ENCODE data around the gene CDH23. TPM values are rescaled to one million over a fixed set of nuclear protein-coding genes. Genes with fewer than 3 reads are reported as not detected.

The CDH23 gene
- total RNA-seq, 4 donors from 2014 or later: 2.9 to 16.1 (median 5.9) TPM

DNA sequence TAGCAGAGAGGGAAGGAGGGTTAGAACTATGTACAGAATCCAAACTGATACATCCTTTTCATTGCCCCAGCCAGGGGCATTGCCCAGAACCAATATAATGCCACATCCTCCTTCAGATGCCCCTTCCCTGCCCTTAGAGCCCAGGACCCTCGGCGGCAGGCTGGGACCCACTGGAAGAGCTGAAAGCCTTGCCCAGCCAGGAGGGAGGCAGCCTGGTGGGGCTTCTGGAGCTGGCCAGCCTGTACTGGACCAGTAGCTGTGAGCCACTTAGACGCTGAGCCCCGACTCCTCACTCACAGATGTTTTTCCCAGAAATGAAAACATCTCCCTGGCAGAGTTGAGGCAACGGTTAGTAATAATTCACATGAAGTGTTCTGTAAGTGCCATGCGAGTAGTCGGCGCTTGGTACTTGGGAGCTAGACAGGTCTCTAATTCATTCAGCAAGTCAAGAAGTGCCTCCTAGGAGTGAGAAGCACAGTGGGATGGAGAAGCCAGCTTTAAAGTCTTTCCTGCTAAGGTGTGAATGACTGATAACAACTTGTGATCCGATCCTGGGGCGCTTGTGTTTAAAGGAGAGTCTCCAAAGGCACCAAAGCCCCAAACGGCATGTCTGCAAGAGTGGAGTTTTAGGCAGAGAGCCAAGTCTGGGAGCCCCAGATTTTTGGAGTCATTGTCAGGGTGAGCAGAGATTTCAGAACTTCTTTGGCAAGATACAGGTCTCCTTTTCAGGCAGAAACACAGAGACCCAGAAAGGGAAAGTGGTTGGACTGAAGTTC is 366.8 kb downstream of the CDH23 start:
- DNase-seq: no peak
- intact Hi-C loops (cut with DNase I; ENCODE audit: low total_unique reads): no loop called here
- Histone ChIP-seq H3K4me1 (peaks cover 49 to 73% (median 57%) of the 10 kb centered on the region in 4 donors), H3K4me3 (no peak overlapping the region), H3K27me3 (no peaks in the 10 kb centered on the region), H3K9me3 (no peaks in the 10 kb centered on the region), H3K27ac (peak overlapping the region; percentile 22 to 98 (median 68)), H3K36me3 (peaks cover 0 to 6% (median 0%) of the 10 kb centered on the region in 4 donors)
- WGBS, 2 donors (ENCODE audit: low coverage in 1 of 2): 40 to 68% methylated on average over 3 to 11 of the region's 11 CpGs
- TF ChIP-seq, protein P1, sequence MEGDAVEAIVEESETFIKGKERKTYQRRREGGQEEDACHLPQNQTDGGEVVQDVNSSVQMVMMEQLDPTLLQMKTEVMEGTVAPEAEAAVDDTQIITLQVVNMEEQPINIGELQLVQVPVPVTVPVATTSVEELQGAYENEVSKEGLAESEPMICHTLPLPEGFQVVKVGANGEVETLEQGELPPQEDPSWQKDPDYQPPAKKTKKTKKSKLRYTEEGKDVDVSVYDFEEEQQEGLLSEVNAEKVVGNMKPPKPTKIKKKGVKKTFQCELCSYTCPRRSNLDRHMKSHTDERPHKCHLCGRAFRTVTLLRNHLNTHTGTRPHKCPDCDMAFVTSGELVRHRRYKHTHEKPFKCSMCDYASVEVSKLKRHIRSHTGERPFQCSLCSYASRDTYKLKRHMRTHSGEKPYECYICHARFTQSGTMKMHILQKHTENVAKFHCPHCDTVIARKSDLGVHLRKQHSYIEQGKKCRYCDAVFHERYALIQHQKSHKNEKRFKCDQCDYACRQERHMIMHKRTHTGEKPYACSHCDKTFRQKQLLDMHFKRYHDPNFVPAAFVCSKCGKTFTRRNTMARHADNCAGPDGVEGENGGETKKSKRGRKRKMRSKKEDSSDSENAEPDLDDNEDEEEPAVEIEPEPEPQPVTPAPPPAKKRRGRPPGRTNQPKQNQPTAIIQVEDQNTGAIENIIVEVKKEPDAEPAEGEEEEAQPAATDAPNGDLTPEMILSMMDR (IDR thresholded peaks at IDR 0.05): no peak
- TF ChIP-seq POLR2AphosphoS5 (IDR thresholded peaks at IDR 0.05): peak in 1 of 3 donors; percentile 35
- no peak for TF ChIP-seq POLR2A (IDR thresholded peaks at IDR 0.05)
- no peak for TF ChIP-seq EP300 (IDR thresholded peaks at IDR 0.05; ENCODE audit: low read depth)
- in situ Hi-C loops (cut with MboI; ENCODE audit: low pct_ligation_motif_present in 1 of 4, low pct_unique_long_range_greater_than_20kb in 1 of 4, low sequenced_read_pairs in 3 of 4): no loop called here

DNA sequence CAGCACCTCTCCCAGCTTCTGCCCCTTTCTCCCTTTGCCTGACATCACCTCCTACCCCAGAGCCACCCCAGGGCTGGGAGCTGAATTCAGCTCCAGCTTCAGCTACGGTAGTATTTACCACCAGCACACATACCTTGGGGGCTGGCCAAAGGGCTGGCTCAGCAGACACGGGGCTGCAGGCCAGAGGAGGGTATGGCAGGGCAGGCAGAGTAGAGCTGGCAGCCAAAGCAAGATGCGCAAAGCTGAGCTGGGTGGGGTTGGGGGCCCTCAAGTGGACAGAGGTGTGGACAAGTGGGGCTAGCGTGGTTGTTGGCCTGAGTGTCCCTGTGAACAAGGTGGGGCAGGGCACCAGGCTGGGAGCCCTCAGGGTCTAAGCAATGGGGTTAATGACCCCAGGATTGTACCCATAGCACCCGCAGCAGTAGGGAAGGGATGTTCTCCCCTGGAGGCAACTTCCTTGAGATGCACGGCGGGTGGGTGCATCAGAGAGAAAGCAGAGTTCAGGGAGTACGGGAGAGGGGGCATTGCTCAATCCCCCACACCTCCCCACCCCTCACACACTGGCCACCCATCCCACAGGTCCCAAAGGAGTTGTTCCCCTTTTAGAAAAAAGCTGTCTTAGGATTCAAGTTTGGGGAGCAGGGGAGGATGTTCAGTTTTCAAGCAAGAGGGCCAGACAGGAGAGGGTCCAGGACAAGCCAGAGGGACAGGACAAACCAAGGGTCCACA is 368.6 kb downstream of the CDH23 start:
- WGBS, 2 donors (ENCODE audit: low coverage in 1 of 2): 62 to 68% methylated on average over 2 to 8 of the region's 8 CpGs
- DNase-seq: no peak
- no peak overlapping the region for H3K4me3 ChIP-seq
- peak overlapping the region; percentile 91 to 98 (median 94) for H3K27ac ChIP-seq
- in situ Hi-C loops (cut with MboI; ENCODE audit: low pct_ligation_motif_present in 1 of 4, low pct_unique_long_range_greater_than_20kb in 1 of 4, low sequenced_read_pairs in 3 of 4): no loop called here
- peak in 1 of 3 donors; percentile 14 for TF ChIP-seq POLR2AphosphoS5 (IDR thresholded peaks at IDR 0.05)
- TF ChIP-seq, protein P1 (IDR thresholded peaks at IDR 0.05): peak in 1 of 5 experiments; percentile 21
- TF ChIP-seq POLR2A (IDR thresholded peaks at IDR 0.05): no peak
- H3K27me3 ChIP-seq: no peaks in the 10 kb centered on the region
- peaks cover 65 to 89% (median 69%) of the 10 kb centered on the region in 4 donors for H3K4me1 ChIP-seq
- no peaks in the 10 kb centered on the region for H3K36me3 ChIP-seq
- intact Hi-C loops (cut with DNase I; ENCODE audit: low total_unique reads): loop anchor here (5.0 kb wide), 1 partner anchor 53 kb away; no protein-coding TSS in a partner anchor
- no peaks in the 10 kb centered on the region for H3K9me3 ChIP-seq

DNA sequence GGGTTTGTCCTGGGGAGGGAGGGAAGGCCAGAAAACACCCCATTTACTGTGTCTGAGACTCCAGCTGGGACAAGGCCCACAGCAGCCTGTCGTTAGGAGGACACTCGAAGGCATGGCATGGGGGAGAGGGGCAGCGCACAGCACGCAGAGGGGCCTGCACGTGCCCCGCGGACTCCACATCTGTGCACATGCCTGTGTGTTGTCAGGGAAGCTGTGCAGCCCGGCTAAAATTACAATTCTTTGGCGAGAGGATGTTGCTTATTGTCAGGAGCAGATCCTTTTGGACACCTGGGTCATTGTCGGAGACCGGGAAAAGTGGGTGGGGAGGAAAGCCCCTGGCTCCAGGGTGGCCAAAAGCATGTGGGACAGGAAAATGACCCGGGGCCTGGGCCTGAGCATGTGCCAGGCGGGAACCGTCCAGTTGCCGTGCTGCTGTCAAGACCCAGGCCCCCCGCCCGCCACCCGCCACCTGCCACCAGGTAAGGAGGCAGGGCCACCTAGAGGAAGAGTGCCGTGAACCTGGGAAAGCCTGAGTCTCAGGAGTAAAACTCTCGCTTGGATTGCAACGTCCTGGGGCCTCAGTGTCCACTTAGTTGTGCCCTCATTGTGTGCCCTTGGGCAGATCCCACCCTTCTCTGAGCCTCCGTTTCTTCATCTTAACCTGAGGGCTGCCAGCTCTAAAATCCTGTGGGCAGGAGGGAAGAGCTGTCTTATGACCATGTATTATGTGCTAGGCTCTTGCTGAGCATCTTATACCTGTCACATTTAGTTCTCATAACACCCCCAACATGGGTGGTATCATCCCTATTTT is 369.4 kb downstream of the CDH23 start:
- Histone ChIP-seq H3K36me3 (no peaks in the 10 kb centered on the region), H3K27ac (peak overlapping the region; percentile 91 to 98 (median 94)), H3K27me3 (no peaks in the 10 kb centered on the region), H3K4me3 (no peak overlapping the region), H3K4me1 (peaks cover 63 to 92% (median 75%) of the 10 kb centered on the region in 4 donors), H3K9me3 (no peaks in the 10 kb centered on the region)
- WGBS, 2 donors (ENCODE audit: low coverage in 1 of 2): 86% methylated on average over 22 of the region's 22 CpGs; no CpG with 5 or more reads in 1 of the 2 donors
- in situ Hi-C loops (cut with MboI; ENCODE audit: low pct_ligation_motif_present in 1 of 4, low pct_unique_long_range_greater_than_20kb in 1 of 4, low sequenced_read_pairs in 3 of 4) (no loop called here), intact Hi-C loops (cut with DNase I; ENCODE audit: low total_unique reads) (loop anchor here (5.0 kb wide), 1 partner anchor 54 kb away; no protein-coding TSS in a partner anchor)
- TF ChIP-seq POLR2A (IDR thresholded peaks at IDR 0.05) (no peak), EP300 (IDR thresholded peaks at IDR 0.05; ENCODE audit: low read depth) (no peak), POLR2AphosphoS5 (IDR thresholded peaks at IDR 0.05) (no peak)
- TF ChIP-seq, protein P1 (IDR thresholded peaks at IDR 0.05): no peak
- peak; percentile 24 for DNase-seq

Measured in transverse colon (tissue), 4 donors.